CD14-positive monocyte (primary cell): ENCODE results near the gene MRO. TPM values are rescaled to one million over a fixed set of nuclear protein-coding genes. Genes with fewer than 3 reads are reported as not detected.

ENCODE experiments used
- DNase-seq, 3 donors: peaks; one replicate each; pipeline ENCODE4 v3.0.0-alpha.2; 2011 to 2022
- H2AFZ ChIP-seq: 2 replicates; pipeline ENCODE4 v1.6.0; 2012; ENCODE audit warnings: mild to moderate bottlenecking, low read depth, low read length, inconsistent platforms; ENCODE audit not compliant: insufficient read depth, poor library complexity, severe bottlenecking
- H3K27ac ChIP-seq, 2 donors: 1 replicate in 1 of 2; 2 replicates in 1 of 2; pipeline ENCODE4 v1.5.1; 2012 to 2013; ENCODE audit warnings: low read length in 2 of 2, control low read depth in 1 of 2, inconsistent platforms in 1 of 2, low read depth in 1 of 2, mild to moderate bottlenecking in 1 of 2
- H3K27me3 ChIP-seq, 2 donors: one replicate each; pipeline versions ENCODE4 v1.6.0 to v1.6.1; 2011 to 2013; ENCODE audit warnings: low read length in 2 of 2; ENCODE audit not compliant: control insufficient read depth in 2 of 2, insufficient read depth in 2 of 2
- H3K36me3 ChIP-seq, 2 donors: replicated peaks in 1 of 2; 1 replicate in 1 of 2; 2 replicates in 1 of 2; pipeline versions ENCODE4 v1.5.1 to v1.6.1; 2012 to 2013; ENCODE audit warnings: low read length in 2 of 2, control low read depth in 1 of 2, inconsistent platforms in 1 of 2, mild to moderate bottlenecking in 1 of 2; ENCODE audit not compliant: insufficient read depth in 2 of 2, control insufficient read depth in 1 of 2
- H3K4me1 ChIP-seq, 2 donors: 1 replicate in 1 of 2; 2 replicates in 1 of 2; pipeline versions ENCODE4 v1.5.1 to v1.6.1; 2012 to 2013; ENCODE audit warnings: low read length in 2 of 2, control low read depth in 1 of 2, inconsistent platforms in 1 of 2, mild to moderate bottlenecking in 1 of 2, moderate library complexity in 1 of 2; ENCODE audit not compliant: insufficient read depth in 2 of 2, control insufficient read depth in 1 of 2
- H3K4me2 ChIP-seq: replicated peaks from 2 replicates; pipeline ENCODE3; 2012; ENCODE audit warnings: low read length, moderate library complexity, mild to moderate bottlenecking; ENCODE audit not compliant: poor library complexity, severe bottlenecking; ENCODE audit errors: extremely low read depth
- H3K4me3 ChIP-seq, 3 experiments: fragments of 200-600 bp in 1 of 3; sonication (generic) in 1 of 3; replicated peaks in 1 of 3; 1 replicate in 2 of 3; 2 replicates in 1 of 3; pipeline ENCODE4 v1.5.1; 2011 to 2013; ENCODE audit warnings: low read length in 3 of 3, mild to moderate bottlenecking in 3 of 3, control low read depth in 2 of 3, low read depth in 2 of 3, inconsistent platforms in 1 of 3, moderate library complexity in 1 of 3
- H3K79me2 ChIP-seq: 2 replicates; pipeline ENCODE4 v1.6.0; 2012; ENCODE audit warnings: mild to moderate bottlenecking, control low read depth, inconsistent platforms, low read length, moderate library complexity; ENCODE audit not compliant: insufficient read depth
- H3K9ac ChIP-seq: 2 replicates; pipeline ENCODE4 v1.6.0; 2017; ENCODE audit warnings: low read length, mild to moderate bottlenecking; ENCODE audit not compliant: insufficient read depth, poor library complexity, severe bottlenecking
- H3K9me3 ChIP-seq, 2 donors: replicated peaks in 1 of 2; 1 replicate in 1 of 2; 2 replicates in 1 of 2; pipeline versions ENCODE4 v1.5.1 to v1.6.1; 2012 to 2013; ENCODE audit warnings: low read length in 2 of 2, control low read depth in 1 of 2; ENCODE audit not compliant: control insufficient read depth in 1 of 2, insufficient read depth in 1 of 2
- H4K20me1 ChIP-seq: 2 replicates; pipeline ENCODE4 v1.6.0; 2012; ENCODE audit warnings: mild to moderate bottlenecking, low read length, control low read depth, moderate library complexity; ENCODE audit not compliant: insufficient read depth
- H3K27ac Mint-ChIP-seq, 7 donors: one replicate each; pipeline ENCODE4 v1.8.0; 2020; ENCODE audit warnings: mild to moderate bottlenecking in 7 of 7, mixed read lengths in 7 of 7, moderate library complexity in 6 of 7, inconsistent platforms in 2 of 7
- H3K27me3 Mint-ChIP-seq, 3 donors: one replicate each; pipeline ENCODE4 v1.8.0; 2021 to 2022; ENCODE audit warnings: low read depth in 3 of 3, mild to moderate bottlenecking in 3 of 3, mixed read lengths in 3 of 3, moderate library complexity in 3 of 3, inconsistent platforms in 1 of 3
- H3K36me3 Mint-ChIP-seq, 2 donors: one replicate each; pipeline ENCODE4 v1.8.0; 2020; ENCODE audit warnings: mixed read lengths in 2 of 2, inconsistent platforms in 1 of 2, mild to moderate bottlenecking in 1 of 2
- H3K4me1 Mint-ChIP-seq: one replicate; pipeline ENCODE4 v1.8.0; 2020; ENCODE audit warnings: mild to moderate bottlenecking, mixed read lengths
- H3K4me3 Mint-ChIP-seq, 2 donors: one replicate each; pipeline ENCODE4 v1.8.0; 2020; ENCODE audit warnings: mild to moderate bottlenecking in 2 of 2, mixed read lengths in 2 of 2, moderate library complexity in 1 of 2
- H3K9me3 Mint-ChIP-seq, 7 donors: one replicate each; pipeline ENCODE4 v1.8.0; 2020 to 2022; ENCODE audit warnings: mixed read lengths in 7 of 7, mild to moderate bottlenecking in 6 of 7, moderate library complexity in 6 of 7, inconsistent platforms in 2 of 7
- WGBS: methylation state at CpG from one replicate; pipeline ENCODE4 v1.1.5; 2013; ENCODE audit warnings: missing lambda C conversion rate; ENCODE audit not compliant: insufficient coverage; 5-methylcytosine and 5-hydroxymethylcytosine counted together
- intact Hi-C, 2 donors: fragments of 100-400 bp; cut with micrococcal nuclease; formaldehyde crosslinking; loops; one replicate each; pipeline versions ENCODE4 v1.15.0 to v1.15.1; 2023
- polyA plus RNA-seq, 3 donors: library from polyadenylated mRNA; depleted of rRNA in 1 of 3; unstranded in 2 of 3; stranded (reverse) in 1 of 3; fragments of 300-500 nt in 2 of 3; fragments of >200 nt in 1 of 3; fragmentation: Illumina TruSeq in 2 of 3; gene quantifications; 1 replicate in 2 of 3; 2 replicates in 1 of 3; pipeline ENCODE4 v1.2.3, GENCODE V29; 2012 to 2021
- TF ChIP-seq, protein P1 (sequence below): fragments of 200-600 bp; IDR thresholded peaks from one replicate; pipeline ENCODE4 v1.8.0; 2022; ENCODE audit warnings: antibody characterized with exemption, mild to moderate bottlenecking

MRO gene
- polyA plus RNA-seq, 3 donors: 0.01 TPM; not detected in 2

DNA sequence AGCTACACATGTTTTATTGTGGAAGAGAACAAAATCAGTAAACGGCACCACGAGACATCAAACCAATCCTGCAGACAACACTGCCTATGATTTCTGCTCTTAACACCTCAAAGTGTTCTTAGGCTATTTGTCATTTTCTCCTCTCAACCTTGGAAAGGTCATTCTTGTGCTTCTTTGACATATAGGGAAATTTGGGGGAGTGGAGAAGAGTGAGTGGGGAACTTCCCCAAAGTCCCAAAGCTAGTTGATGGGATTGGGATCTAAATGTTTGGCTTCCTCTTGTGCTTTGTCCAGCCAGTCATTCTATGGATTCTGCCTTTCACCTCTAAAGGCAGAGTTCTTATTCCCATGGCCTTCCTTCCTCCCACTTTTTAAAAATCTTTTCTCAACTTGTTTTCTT lies 5.8 kb upstream of the MRO start:
- Histone ChIP-seq H3K36me3 (no peaks in the 10 kb centered on the region), H3K27ac (no peak overlapping the region), H2AFZ (no peak overlapping the region), H3K4me3 (no peak overlapping the region), H3K27me3 (no peaks in the 10 kb centered on the region), H3K4me2 (no peak overlapping the region), H3K4me1 (peaks cover 18 to 22% of the 10 kb centered on the region in 2 donors), H3K9me3 (no peaks in the 10 kb centered on the region), H3K9ac (no peak overlapping the region), H3K79me2 (no peaks in the 10 kb centered on the region), H4K20me1 (no peaks in the 10 kb centered on the region)
- H3K36me3 Mint-ChIP-seq: no peaks in the 10 kb centered on the region
- H3K27ac Mint-ChIP-seq: no peak overlapping the region
- no peak for DNase-seq
- no peak overlapping the region for H3K4me3 Mint-ChIP-seq
- no CpG with 5 or more reads among the region's 2 CpGs for WGBS
- H3K4me1 Mint-ChIP-seq: peaks cover 15% of the 10 kb centered on the region
- intact Hi-C loops: no loop called here
- peaks cover 0 to 2% (median 0%) of the 10 kb centered on the region in 3 donors for H3K27me3 Mint-ChIP-seq
- H3K9me3 Mint-ChIP-seq: no peaks in the 10 kb centered on the region
- TF ChIP-seq, protein P1, sequence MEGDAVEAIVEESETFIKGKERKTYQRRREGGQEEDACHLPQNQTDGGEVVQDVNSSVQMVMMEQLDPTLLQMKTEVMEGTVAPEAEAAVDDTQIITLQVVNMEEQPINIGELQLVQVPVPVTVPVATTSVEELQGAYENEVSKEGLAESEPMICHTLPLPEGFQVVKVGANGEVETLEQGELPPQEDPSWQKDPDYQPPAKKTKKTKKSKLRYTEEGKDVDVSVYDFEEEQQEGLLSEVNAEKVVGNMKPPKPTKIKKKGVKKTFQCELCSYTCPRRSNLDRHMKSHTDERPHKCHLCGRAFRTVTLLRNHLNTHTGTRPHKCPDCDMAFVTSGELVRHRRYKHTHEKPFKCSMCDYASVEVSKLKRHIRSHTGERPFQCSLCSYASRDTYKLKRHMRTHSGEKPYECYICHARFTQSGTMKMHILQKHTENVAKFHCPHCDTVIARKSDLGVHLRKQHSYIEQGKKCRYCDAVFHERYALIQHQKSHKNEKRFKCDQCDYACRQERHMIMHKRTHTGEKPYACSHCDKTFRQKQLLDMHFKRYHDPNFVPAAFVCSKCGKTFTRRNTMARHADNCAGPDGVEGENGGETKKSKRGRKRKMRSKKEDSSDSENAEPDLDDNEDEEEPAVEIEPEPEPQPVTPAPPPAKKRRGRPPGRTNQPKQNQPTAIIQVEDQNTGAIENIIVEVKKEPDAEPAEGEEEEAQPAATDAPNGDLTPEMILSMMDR: no peak

DNA sequence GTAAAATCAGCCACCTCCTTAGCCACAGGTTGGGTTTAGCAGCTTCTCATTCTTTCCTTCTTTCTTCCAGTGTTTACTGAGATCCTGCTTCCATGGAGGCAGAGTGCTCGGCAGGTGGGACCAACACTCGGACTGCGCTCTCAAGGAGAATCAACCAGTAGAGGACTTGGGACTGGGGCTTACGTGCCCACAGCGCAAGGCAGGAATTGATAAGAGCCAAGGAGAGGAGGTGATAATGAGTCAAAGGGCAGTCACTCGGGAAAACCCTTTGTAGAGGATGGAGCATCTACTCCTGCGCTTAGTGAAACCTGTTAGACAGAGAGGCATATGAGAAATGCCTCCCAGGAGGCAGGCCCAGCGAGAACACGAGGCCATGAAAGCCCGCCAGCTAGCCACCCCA lies 2.9 kb upstream of the MRO start:
- DNase-seq: no peak
- Mint-ChIP-seq H3K36me3 (no peaks in the 10 kb centered on the region), H3K4me1 (peaks cover 5% of the 10 kb centered on the region), H3K27ac (no peak overlapping the region), H3K4me3 (no peak overlapping the region), H3K27me3 (peaks cover 0 to 2% (median 0%) of the 10 kb centered on the region in 3 donors), H3K9me3 (no peaks in the 10 kb centered on the region)
- Histone ChIP-seq H3K36me3 (no peaks in the 10 kb centered on the region), H3K27ac (no peak overlapping the region), H3K4me1 (peaks cover 23 to 28% of the 10 kb centered on the region in 2 donors), H3K4me2 (no peak overlapping the region), H3K79me2 (no peaks in the 10 kb centered on the region), H3K4me3 (no peak overlapping the region), H3K9me3 (no peaks in the 10 kb centered on the region), H3K9ac (no peak overlapping the region), H3K27me3 (no peaks in the 10 kb centered on the region), H2AFZ (no peak overlapping the region), H4K20me1 (no peaks in the 10 kb centered on the region)
- intact Hi-C loops: loop anchor here (5.0 kb wide), 2 partner anchors 55 to 230 kb away; partner anchors contain the start of gene ME2 (in 2 of the 2)
- TF ChIP-seq, protein P1: no peak
- 88% methylated on average over 8 of the region's 10 CpGs for WGBS
